ENCODE measurements around the gene GAPT.

Gene GAPT

GRCh38 chr5:58455066-58455465 is 36.2 kb upstream of the GAPT start:
- Histone ChIP-seq H3K9me3 (ENCODE audit: control insufficient read depth, insufficient read depth, low read depth, low read length) (no peaks in the 10 kb centered on the region), H3K36me3 (ENCODE audit: control insufficient read depth, insufficient read depth, low read length) (peaks cover 58% of the 10 kb centered on the region), H3K27ac (ENCODE audit: low read depth, low read length) (no peak overlapping the region), H3K4me1 (ENCODE audit: control insufficient read depth, insufficient read depth, low read length) (peaks cover 5% of the 10 kb centered on the region; the same call in 1 of the 2 replicates), H3K9ac (ENCODE audit: low read length) (no peak overlapping the region), H3K4me3 (ENCODE audit: low read depth, low read length) (no peak overlapping the region), H3K27me3 (ENCODE audit: control insufficient read depth, insufficient read depth, low read length) (peaks cover 11% of the 10 kb centered on the region)

- no peak overlapping the region for H3K4me3 ChIP-seq (ENCODE audit: low read depth, low read length)
Measured at GRCh38 chr5:58455480-58455879, 35.8 kb upstream of the GAPT start.

GRCh38 chr5:58456026-58456425 is 35.2 kb upstream of the GAPT start:
- peaks cover 11% of the 10 kb centered on the region for H3K27me3 ChIP-seq (ENCODE audit: control insufficient read depth, insufficient read depth, low read length)
- H3K4me1 ChIP-seq (ENCODE audit: control insufficient read depth, insufficient read depth, low read length), result peaks cover 8% of the 10 kb centered on the region; the same call in 1 of the 2 replicates
- H3K27ac ChIP-seq (ENCODE audit: low read depth, low read length), result no peak overlapping the region
- no peak overlapping the region for H3K9ac ChIP-seq (ENCODE audit: low read length)
- H3K9me3 ChIP-seq (ENCODE audit: control insufficient read depth, insufficient read depth, low read depth, low read length), result no peaks in the 10 kb centered on the region
- H3K4me3 ChIP-seq (ENCODE audit: low read depth, low read length), result peak overlapping the region; percentile 3; the same call in 1 of the 2 replicates
- peaks cover 58% of the 10 kb centered on the region for H3K36me3 ChIP-seq (ENCODE audit: control insufficient read depth, insufficient read depth, low read length)

More at GRCh38 chr5:58455480-58455879, 35.8 kb upstream of the GAPT start:
- no peaks in the 10 kb centered on the region for H3K9me3 ChIP-seq (ENCODE audit: control insufficient read depth, insufficient read depth, low read depth, low read length)
- no peak overlapping the region for H3K9ac ChIP-seq (ENCODE audit: low read length)
- peaks cover 5% of the 10 kb centered on the region; the same call in 1 of the 2 replicates for H3K4me1 ChIP-seq (ENCODE audit: control insufficient read depth, insufficient read depth, low read length)
- H3K27ac ChIP-seq (ENCODE audit: low read depth, low read length), result no peak overlapping the region
- peaks cover 58% of the 10 kb centered on the region for H3K36me3 ChIP-seq (ENCODE audit: control insufficient read depth, insufficient read depth, low read length)
- peaks cover 11% of the 10 kb centered on the region for H3K27me3 ChIP-seq (ENCODE audit: control insufficient read depth, insufficient read depth, low read length)

- peaks cover 9% of the 10 kb centered on the region; the same call in 1 of the 2 replicates for H3K4me1 ChIP-seq (ENCODE audit: control insufficient read depth, insufficient read depth, low read length)
- peaks cover 58% of the 10 kb centered on the region for H3K36me3 ChIP-seq (ENCODE audit: control insufficient read depth, insufficient read depth, low read length)
- H3K27me3 ChIP-seq (ENCODE audit: control insufficient read depth, insufficient read depth, low read length), result peaks cover 11% of the 10 kb centered on the region
- no peaks in the 10 kb centered on the region for H3K9me3 ChIP-seq (ENCODE audit: control insufficient read depth, insufficient read depth, low read depth, low read length)
- no peak overlapping the region for H3K9ac ChIP-seq (ENCODE audit: low read length)
- no peak overlapping the region for H3K27ac ChIP-seq (ENCODE audit: low read depth, low read length)
- H3K4me3 ChIP-seq (ENCODE audit: low read depth, low read length), result peak overlapping the region; percentile 3; the same call in 1 of the 2 replicates
Measured at GRCh38 chr5:58456486-58456885, 34.7 kb upstream of the GAPT start.

GRCh38 chr5:58457050-58457449 is 34.2 kb upstream of the GAPT start:
- peaks cover 11% of the 10 kb centered on the region for H3K27me3 ChIP-seq (ENCODE audit: control insufficient read depth, insufficient read depth, low read length)
- no peak overlapping the region for H3K9ac ChIP-seq (ENCODE audit: low read length)
- peak overlapping the region; percentile 86; the same call in 1 of the 2 replicates for H3K4me3 ChIP-seq (ENCODE audit: low read depth, low read length)
- peaks cover 13% of the 10 kb centered on the region for H3K4me1 ChIP-seq (ENCODE audit: control insufficient read depth, insufficient read depth, low read length)
- H3K27ac ChIP-seq (ENCODE audit: low read depth, low read length), result no peak overlapping the region
- H3K9me3 ChIP-seq (ENCODE audit: control insufficient read depth, insufficient read depth, low read depth, low read length), result no peaks in the 10 kb centered on the region
- peaks cover 56% of the 10 kb centered on the region for H3K36me3 ChIP-seq (ENCODE audit: control insufficient read depth, insufficient read depth, low read length)

GRCh38 chr5:58458141-58458742 is 33.0 kb upstream of the GAPT start:
- Histone ChIP-seq H3K4me1 (ENCODE audit: control insufficient read depth, insufficient read depth, low read length) (peaks cover 19% of the 10 kb centered on the region), H3K9me3 (ENCODE audit: control insufficient read depth, insufficient read depth, low read depth, low read length) (no peaks in the 10 kb centered on the region), H3K36me3 (ENCODE audit: control insufficient read depth, insufficient read depth, low read length) (peaks cover 53% of the 10 kb centered on the region), H3K9ac (ENCODE audit: low read length) (peak overlapping the region; percentile 88), H3K27me3 (ENCODE audit: control insufficient read depth, insufficient read depth, low read length) (peaks cover 11% of the 10 kb centered on the region), H3K4me3 (ENCODE audit: low read depth, low read length) (peak overlapping the region; percentile 86), H3K27ac (ENCODE audit: low read depth, low read length) (no peak overlapping the region)

- Histone ChIP-seq H3K9me3 (ENCODE audit: control insufficient read depth, insufficient read depth, low read depth, low read length) (no peaks in the 10 kb centered on the region), H3K36me3 (ENCODE audit: control insufficient read depth, insufficient read depth, low read length) (peaks cover 48% of the 10 kb centered on the region), H3K4me1 (ENCODE audit: control insufficient read depth, insufficient read depth, low read length) (peaks cover 19% of the 10 kb centered on the region), H3K27me3 (ENCODE audit: control insufficient read depth, insufficient read depth, low read length) (peaks cover 11% of the 10 kb centered on the region), H3K27ac (ENCODE audit: low read depth, low read length) (no peak overlapping the region), H3K4me3 (ENCODE audit: low read depth, low read length) (peak overlapping the region; percentile 86), H3K9ac (ENCODE audit: low read length) (peak overlapping the region; percentile 88)
Measured at GRCh38 chr5:58458743-58459145, 32.5 kb upstream of the GAPT start.

- H3K9ac ChIP-seq (ENCODE audit: low read length), result peak overlapping the region; percentile 88
- no peaks in the 10 kb centered on the region for H3K9me3 ChIP-seq (ENCODE audit: control insufficient read depth, insufficient read depth, low read depth, low read length)
- no peak overlapping the region for H3K27ac ChIP-seq (ENCODE audit: low read depth, low read length)
- H3K27me3 ChIP-seq (ENCODE audit: control insufficient read depth, insufficient read depth, low read length), result peaks cover 11% of the 10 kb centered on the region
- H3K4me3 ChIP-seq (ENCODE audit: low read depth, low read length), result peak overlapping the region; percentile 86
- peaks cover 41% of the 10 kb centered on the region for H3K36me3 ChIP-seq (ENCODE audit: control insufficient read depth, insufficient read depth, low read length)
- H3K4me1 ChIP-seq (ENCODE audit: control insufficient read depth, insufficient read depth, low read length), result peaks cover 19% of the 10 kb centered on the region
Measured at GRCh38 chr5:58459146-58460001, 31.9 kb upstream of the GAPT start.

- Histone ChIP-seq H3K4me3 (ENCODE audit: low read depth, low read length) (peak within 1 kb of the TSS; percentile 86), H3K27me3 (ENCODE audit: control insufficient read depth, insufficient read depth, low read length) (peaks cover 11% of the 10 kb centered on the region), H3K27ac (ENCODE audit: low read depth, low read length) (peak within 1 kb of the TSS; percentile 27; the same call in 1 of the 2 replicates), H3K4me1 (ENCODE audit: control insufficient read depth, insufficient read depth, low read length) (peaks cover 19% of the 10 kb centered on the region), H3K36me3 (ENCODE audit: control insufficient read depth, insufficient read depth, low read length) (peaks cover 33% of the 10 kb centered on the region), H3K9ac (ENCODE audit: low read length) (peak within 1 kb of the TSS; percentile 88), H3K9me3 (ENCODE audit: control insufficient read depth, insufficient read depth, low read depth, low read length) (no peaks in the 10 kb centered on the region)
Measured at GRCh38 chr5:58460002-58460731, 31.1 kb upstream of the GAPT start, which contains the start of gene PLK2. Gene PLK2, minus strand, starts transcription at chr5:58460086. Its CDS starts 127 bp downstream, at chr5:58459959.

GRCh38 chr5:58460732-58461286 is 30.4 kb upstream of the GAPT start:
- Histone ChIP-seq H3K36me3 (ENCODE audit: control insufficient read depth, insufficient read depth, low read length) (peaks cover 27% of the 10 kb centered on the region), H3K9me3 (ENCODE audit: control insufficient read depth, insufficient read depth, low read depth, low read length) (no peaks in the 10 kb centered on the region), H3K4me1 (ENCODE audit: control insufficient read depth, insufficient read depth, low read length) (peaks cover 19% of the 10 kb centered on the region), H3K27me3 (ENCODE audit: control insufficient read depth, insufficient read depth, low read length) (peaks cover 11% of the 10 kb centered on the region), H3K4me3 (ENCODE audit: low read depth, low read length) (peak overlapping the region; percentile 86), H3K9ac (ENCODE audit: low read length) (peak overlapping the region; percentile 88), H3K27ac (ENCODE audit: low read depth, low read length) (peak overlapping the region; percentile 27; the same call in 1 of the 2 replicates)

All from HUES6 (cell line).